HEK293 (cell line): Measurements from ENCODE around the gene SMIM17.

Source experiments
- GFI1B ChIP-seq: fragments of 450-650 bp; formaldehyde crosslinking; IDR thresholded peaks from 2 replicates; pipeline ENCODE4 v1.5.1; 2016; ENCODE audit warnings: missing biosample characterization, missing genetic modification characterization
- GLI2 ChIP-seq: fragments of 450-650 bp; formaldehyde crosslinking; IDR thresholded peaks from 2 replicates; pipeline ENCODE4; 2017; ENCODE audit warnings: missing biosample characterization, missing genetic modification characterization, low read depth, borderline replicate concordance
- SP7 ChIP-seq: fragments of 450-650 bp; formaldehyde crosslinking; IDR thresholded peaks from 2 replicates; pipeline ENCODE4 v1.5.1; 2016; ENCODE audit warnings: missing biosample characterization, missing genetic modification characterization
- ZFP37 ChIP-seq: fragments of 450-650 bp; formaldehyde crosslinking; IDR thresholded peaks from 2 replicates; pipeline ENCODE4 v1.5.1; 2016; ENCODE audit warnings: missing biosample characterization, missing genetic modification characterization
- ZNF10 ChIP-seq: fragments of 450-650 bp; formaldehyde crosslinking; IDR thresholded peaks from 2 replicates; pipeline ENCODE4 v1.5.1; 2017; ENCODE audit warnings: missing biosample characterization, missing genetic modification characterization
- ZNF16 ChIP-seq: fragments of 450-650 bp; formaldehyde crosslinking; IDR thresholded peaks from 2 replicates; pipeline ENCODE4 v1.5.1; 2016; ENCODE audit warnings: low read depth, missing biosample characterization, missing genetic modification characterization
- ZNF175 ChIP-seq: fragments of 450-650 bp; formaldehyde crosslinking; IDR thresholded peaks from 2 replicates; pipeline ENCODE4 v1.5.1; 2016; ENCODE audit warnings: missing biosample characterization, missing genetic modification characterization
- ZNF248 ChIP-seq: fragments of 450-650 bp; formaldehyde crosslinking; IDR thresholded peaks from 2 replicates; pipeline ENCODE4 v1.5.1; 2017; ENCODE audit warnings: missing biosample characterization, missing genetic modification characterization
- ZNF274 ChIP-seq, 2 experiments: fragments of 200-500 bp in 1 of 2; fragments of 450-650 bp in 1 of 2; sonication (Bioruptor generic) in 1 of 2; formaldehyde crosslinking in 1 of 2; IDR thresholded peaks; 2 replicates each; pipeline versions ENCODE4 v1.5.1 to v1.6.1; 2014 to 2016; ENCODE audit warnings: borderline replicate concordance in 1 of 2, inconsistent platforms in 1 of 2, low read length in 1 of 2, missing biosample characterization in 1 of 2, missing genetic modification characterization in 1 of 2
- ZNF302 ChIP-seq: fragments of 450-650 bp; formaldehyde crosslinking; IDR thresholded peaks from 2 replicates; pipeline ENCODE4 v1.5.1; 2016; ENCODE audit warnings: missing biosample characterization, missing genetic modification characterization, low read depth
- ZNF707 ChIP-seq: fragments of 450-650 bp; formaldehyde crosslinking; IDR thresholded peaks from 2 replicates; pipeline ENCODE4 v1.5.1; 2016; ENCODE audit warnings: missing biosample characterization, missing genetic modification characterization
- ZNF830 ChIP-seq: fragments of 450-650 bp; IDR thresholded peaks from 2 replicates; pipeline ENCODE4 v1.5.0; 2018; ENCODE audit warnings: missing biosample characterization, missing genetic modification characterization, low read depth, mild to moderate bottlenecking, moderate library complexity
- ZNF843 ChIP-seq: fragments of 450-650 bp; formaldehyde crosslinking; IDR thresholded peaks from 2 replicates; pipeline ENCODE4 v1.5.1; 2016; ENCODE audit warnings: missing biosample characterization, missing genetic modification characterization
- ZSCAN23 ChIP-seq: fragments of 450-650 bp; formaldehyde crosslinking; IDR thresholded peaks from 2 replicates; pipeline ENCODE4 v1.5.1; 2016; ENCODE audit warnings: missing biosample characterization, missing genetic modification characterization
- TF ChIP-seq, protein P1 (sequence below): fragments of 450-650 bp; formaldehyde crosslinking; conservative IDR thresholded peaks from 2 replicates; pipeline ENCODE4 v1.5.1; 2016; ENCODE audit warnings: low read depth, missing biosample characterization, missing genetic modification characterization
- TF ChIP-seq, protein P2 (sequence below): fragments of 450-650 bp; formaldehyde crosslinking; IDR thresholded peaks from 2 replicates; pipeline ENCODE4 v1.5.1; 2016; ENCODE audit warnings: missing biosample characterization, missing genetic modification characterization
- TF ChIP-seq, protein P3 (sequence below): fragments of 450-650 bp; formaldehyde crosslinking; IDR thresholded peaks from 2 replicates; pipeline ENCODE4 v1.5.1; 2017; ENCODE audit warnings: missing biosample characterization, missing genetic modification characterization
- TF ChIP-seq, protein P4 (sequence below): fragments of 450-650 bp; formaldehyde crosslinking; IDR thresholded peaks from 2 replicates; pipeline ENCODE4 v1.5.1; 2017; ENCODE audit warnings: missing biosample characterization, missing genetic modification characterization
- TF ChIP-seq, protein P5 (sequence below): fragments of 450-650 bp; formaldehyde crosslinking; IDR thresholded peaks from 2 replicates; pipeline ENCODE4 v1.5.1; 2016; ENCODE audit warnings: missing biosample characterization, missing genetic modification characterization
- TF ChIP-seq, protein P6 (sequence below): fragments of 450-650 bp; formaldehyde crosslinking; IDR thresholded peaks from 2 replicates; pipeline ENCODE4 v1.5.1; 2016; ENCODE audit warnings: missing biosample characterization, missing genetic modification characterization
- TF ChIP-seq, protein P7 (sequence below): fragments of 450-650 bp; IDR thresholded peaks from 2 replicates; pipeline ENCODE4 v1.5.1; 2018; ENCODE audit warnings: missing biosample characterization, missing genetic modification characterization
- TF ChIP-seq, protein P8 (sequence below): fragments of 450-650 bp; formaldehyde crosslinking; IDR thresholded peaks from 2 replicates; pipeline ENCODE4 v1.5.1; 2016; ENCODE audit warnings: missing biosample characterization, missing genetic modification characterization
- TF ChIP-seq, protein P9 (sequence below): fragments of 450-650 bp; formaldehyde crosslinking; IDR thresholded peaks from 2 replicates; pipeline ENCODE4 v1.5.1; 2016; ENCODE audit warnings: missing biosample characterization, missing genetic modification characterization

SMIM17 gene

DNA sequence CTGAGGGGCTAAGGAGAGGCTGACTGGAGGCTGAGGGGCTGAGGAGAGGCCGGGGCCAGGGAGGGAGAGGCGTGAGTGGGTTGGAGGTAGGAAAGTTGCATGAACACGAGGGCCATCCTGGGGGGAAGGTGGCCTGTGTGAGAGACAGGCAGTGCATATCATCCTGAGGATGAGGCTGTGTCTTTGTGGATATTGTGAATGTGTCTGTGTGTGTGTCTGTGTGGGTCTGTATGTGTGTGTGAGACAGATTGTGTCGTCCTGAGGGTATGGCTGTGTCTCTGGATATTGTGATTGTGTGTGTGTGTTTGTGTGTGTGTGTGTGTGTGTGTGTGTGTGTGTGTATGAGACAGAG is 47.4 kb upstream of the SMIM17 start (continued):
- TF ChIP-seq, protein P1, sequence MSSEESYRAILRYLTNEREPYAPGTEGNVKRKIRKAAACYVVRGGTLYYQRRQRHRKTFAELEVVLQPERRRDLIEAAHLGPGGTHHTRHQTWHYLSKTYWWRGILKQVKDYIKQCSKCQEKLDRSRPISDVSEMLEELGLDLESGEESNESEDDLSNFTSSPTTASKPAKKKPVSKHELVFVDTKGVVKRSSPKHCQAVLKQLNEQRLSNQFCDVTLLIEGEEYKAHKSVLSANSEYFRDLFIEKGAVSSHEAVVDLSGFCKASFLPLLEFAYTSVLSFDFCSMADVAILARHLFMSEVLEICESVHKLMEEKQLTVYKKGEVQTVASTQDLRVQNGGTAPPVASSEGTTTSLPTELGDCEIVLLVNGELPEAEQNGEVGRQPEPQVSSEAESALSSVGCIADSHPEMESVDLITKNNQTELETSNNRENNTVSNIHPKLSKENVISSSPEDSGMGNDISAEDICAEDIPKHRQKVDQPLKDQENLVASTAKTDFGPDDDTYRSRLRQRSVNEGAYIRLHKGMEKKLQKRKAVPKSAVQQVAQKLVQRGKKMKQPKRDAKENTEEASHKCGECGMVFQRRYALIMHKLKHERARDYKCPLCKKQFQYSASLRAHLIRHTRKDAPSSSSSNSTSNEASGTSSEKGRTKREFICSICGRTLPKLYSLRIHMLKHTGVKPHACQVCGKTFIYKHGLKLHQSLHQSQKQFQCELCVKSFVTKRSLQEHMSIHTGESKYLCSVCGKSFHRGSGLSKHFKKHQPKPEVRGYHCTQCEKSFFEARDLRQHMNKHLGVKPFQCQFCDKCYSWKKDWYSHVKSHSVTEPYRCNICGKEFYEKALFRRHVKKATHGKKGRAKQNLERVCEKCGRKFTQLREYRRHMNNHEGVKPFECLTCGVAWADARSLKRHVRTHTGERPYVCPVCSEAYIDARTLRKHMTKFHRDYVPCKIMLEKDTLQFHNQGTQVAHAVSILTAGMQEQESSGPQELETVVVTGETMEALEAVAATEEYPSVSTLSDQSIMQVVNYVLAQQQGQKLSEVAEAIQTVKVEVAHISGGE: peak; percentile 39; the same call in 1 of the 2 replicates
- TF ChIP-seq ZFP37 (tag by site-specific recombination) (0 out of 2 replicates have a peak, but pooled peaks have one; percentile 30), ZNF248 (tag by site-specific recombination) (peak; percentile 6; the same call in 1 of the 2 replicates), ZNF16 (tag by site-specific recombination) (no peak), ZNF10 (no peak), ZNF274 (IDR thresholded peaks at IDR 0.05; ENCODE audit: low read length) (no peak), ZNF274 (tag by site-specific recombination; IDR thresholded peaks at IDR 0.05; ENCODE audit: borderline replicate concordance) (peak; percentile 23; the same call in 1 of the 2 replicates), ZNF175 (tag by site-specific recombination) (no peak), GLI2 (tag by site-specific recombination) (no peak), GFI1B (tag by site-specific recombination) (no peak), SP7 (0 out of 2 replicates have a peak, but pooled peaks have one; percentile 8), ZNF843 (tag by site-specific recombination) (no peak), ZNF830 (tag by site-specific recombination) (no peak), ZNF707 (tag by site-specific recombination) (no peak), ZNF302 (tag by site-specific recombination) (no peak), ZSCAN23 (no peak)
- TF ChIP-seq, protein P2, sequence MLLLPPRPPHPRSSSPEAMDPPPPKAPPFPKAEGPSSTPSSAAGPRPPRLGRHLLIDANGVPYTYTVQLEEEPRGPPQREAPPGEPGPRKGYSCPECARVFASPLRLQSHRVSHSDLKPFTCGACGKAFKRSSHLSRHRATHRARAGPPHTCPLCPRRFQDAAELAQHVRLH (tag by site-specific recombination): no peak
- TF ChIP-seq, protein P3, sequence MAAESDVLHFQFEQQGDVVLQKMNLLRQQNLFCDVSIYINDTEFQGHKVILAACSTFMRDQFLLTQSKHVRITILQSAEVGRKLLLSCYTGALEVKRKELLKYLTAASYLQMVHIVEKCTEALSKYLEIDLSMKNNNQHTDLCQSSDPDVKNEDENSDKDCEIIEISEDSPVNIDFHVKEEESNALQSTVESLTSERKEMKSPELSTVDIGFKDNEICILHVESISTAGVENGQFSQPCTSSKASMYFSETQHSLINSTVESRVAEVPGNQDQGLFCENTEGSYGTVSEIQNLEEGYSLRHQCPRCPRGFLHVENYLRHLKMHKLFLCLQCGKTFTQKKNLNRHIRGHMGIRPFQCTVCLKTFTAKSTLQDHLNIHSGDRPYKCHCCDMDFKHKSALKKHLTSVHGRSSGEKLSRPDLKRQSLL (tag by site-specific recombination): no peak
- TF ChIP-seq, protein P4, sequence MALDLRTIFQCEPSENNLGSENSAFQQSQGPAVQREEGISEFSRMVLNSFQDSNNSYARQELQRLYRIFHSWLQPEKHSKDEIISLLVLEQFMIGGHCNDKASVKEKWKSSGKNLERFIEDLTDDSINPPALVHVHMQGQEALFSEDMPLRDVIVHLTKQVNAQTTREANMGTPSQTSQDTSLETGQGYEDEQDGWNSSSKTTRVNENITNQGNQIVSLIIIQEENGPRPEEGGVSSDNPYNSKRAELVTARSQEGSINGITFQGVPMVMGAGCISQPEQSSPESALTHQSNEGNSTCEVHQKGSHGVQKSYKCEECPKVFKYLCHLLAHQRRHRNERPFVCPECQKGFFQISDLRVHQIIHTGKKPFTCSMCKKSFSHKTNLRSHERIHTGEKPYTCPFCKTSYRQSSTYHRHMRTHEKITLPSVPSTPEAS (tag by site-specific recombination): peak; percentile 98
- TF ChIP-seq, protein P5, sequence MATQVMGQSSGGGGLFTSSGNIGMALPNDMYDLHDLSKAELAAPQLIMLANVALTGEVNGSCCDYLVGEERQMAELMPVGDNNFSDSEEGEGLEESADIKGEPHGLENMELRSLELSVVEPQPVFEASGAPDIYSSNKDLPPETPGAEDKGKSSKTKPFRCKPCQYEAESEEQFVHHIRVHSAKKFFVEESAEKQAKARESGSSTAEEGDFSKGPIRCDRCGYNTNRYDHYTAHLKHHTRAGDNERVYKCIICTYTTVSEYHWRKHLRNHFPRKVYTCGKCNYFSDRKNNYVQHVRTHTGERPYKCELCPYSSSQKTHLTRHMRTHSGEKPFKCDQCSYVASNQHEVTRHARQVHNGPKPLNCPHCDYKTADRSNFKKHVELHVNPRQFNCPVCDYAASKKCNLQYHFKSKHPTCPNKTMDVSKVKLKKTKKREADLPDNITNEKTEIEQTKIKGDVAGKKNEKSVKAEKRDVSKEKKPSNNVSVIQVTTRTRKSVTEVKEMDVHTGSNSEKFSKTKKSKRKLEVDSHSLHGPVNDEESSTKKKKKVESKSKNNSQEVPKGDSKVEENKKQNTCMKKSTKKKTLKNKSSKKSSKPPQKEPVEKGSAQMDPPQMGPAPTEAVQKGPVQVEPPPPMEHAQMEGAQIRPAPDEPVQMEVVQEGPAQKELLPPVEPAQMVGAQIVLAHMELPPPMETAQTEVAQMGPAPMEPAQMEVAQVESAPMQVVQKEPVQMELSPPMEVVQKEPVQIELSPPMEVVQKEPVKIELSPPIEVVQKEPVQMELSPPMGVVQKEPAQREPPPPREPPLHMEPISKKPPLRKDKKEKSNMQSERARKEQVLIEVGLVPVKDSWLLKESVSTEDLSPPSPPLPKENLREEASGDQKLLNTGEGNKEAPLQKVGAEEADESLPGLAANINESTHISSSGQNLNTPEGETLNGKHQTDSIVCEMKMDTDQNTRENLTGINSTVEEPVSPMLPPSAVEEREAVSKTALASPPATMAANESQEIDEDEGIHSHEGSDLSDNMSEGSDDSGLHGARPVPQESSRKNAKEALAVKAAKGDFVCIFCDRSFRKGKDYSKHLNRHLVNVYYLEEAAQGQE (tag by site-specific recombination): 0 out of 2 replicates have a peak, but pooled peaks have one; percentile 12
- TF ChIP-seq, protein P6, sequence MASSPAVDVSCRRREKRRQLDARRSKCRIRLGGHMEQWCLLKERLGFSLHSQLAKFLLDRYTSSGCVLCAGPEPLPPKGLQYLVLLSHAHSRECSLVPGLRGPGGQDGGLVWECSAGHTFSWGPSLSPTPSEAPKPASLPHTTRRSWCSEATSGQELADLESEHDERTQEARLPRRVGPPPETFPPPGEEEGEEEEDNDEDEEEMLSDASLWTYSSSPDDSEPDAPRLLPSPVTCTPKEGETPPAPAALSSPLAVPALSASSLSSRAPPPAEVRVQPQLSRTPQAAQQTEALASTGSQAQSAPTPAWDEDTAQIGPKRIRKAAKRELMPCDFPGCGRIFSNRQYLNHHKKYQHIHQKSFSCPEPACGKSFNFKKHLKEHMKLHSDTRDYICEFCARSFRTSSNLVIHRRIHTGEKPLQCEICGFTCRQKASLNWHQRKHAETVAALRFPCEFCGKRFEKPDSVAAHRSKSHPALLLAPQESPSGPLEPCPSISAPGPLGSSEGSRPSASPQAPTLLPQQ (tag by site-specific recombination): 0 out of 2 replicates have a peak, but pooled peaks have one; percentile 33
- TF ChIP-seq, protein P7, sequence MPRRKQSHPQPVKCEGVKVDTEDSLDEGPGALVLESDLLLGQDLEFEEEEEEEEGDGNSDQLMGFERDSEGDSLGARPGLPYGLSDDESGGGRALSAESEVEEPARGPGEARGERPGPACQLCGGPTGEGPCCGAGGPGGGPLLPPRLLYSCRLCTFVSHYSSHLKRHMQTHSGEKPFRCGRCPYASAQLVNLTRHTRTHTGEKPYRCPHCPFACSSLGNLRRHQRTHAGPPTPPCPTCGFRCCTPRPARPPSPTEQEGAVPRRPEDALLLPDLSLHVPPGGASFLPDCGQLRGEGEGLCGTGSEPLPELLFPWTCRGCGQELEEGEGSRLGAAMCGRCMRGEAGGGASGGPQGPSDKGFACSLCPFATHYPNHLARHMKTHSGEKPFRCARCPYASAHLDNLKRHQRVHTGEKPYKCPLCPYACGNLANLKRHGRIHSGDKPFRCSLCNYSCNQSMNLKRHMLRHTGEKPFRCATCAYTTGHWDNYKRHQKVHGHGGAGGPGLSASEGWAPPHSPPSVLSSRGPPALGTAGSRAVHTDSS (tag by site-specific recombination): no peak
- TF ChIP-seq, protein P8, sequence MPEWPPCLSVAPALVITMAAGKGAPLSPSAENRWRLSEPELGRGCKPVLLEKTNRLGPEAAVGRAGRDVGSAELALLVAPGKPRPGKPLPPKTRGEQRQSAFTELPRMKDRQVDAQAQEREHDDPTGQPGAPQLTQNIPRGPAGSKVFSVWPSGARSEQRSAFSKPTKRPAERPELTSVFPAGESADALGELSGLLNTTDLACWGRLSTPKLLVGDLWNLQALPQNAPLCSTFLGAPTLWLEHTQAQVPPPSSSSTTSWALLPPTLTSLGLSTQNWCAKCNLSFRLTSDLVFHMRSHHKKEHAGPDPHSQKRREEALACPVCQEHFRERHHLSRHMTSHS (tag by site-specific recombination): no peak
- TF ChIP-seq, protein P9, sequence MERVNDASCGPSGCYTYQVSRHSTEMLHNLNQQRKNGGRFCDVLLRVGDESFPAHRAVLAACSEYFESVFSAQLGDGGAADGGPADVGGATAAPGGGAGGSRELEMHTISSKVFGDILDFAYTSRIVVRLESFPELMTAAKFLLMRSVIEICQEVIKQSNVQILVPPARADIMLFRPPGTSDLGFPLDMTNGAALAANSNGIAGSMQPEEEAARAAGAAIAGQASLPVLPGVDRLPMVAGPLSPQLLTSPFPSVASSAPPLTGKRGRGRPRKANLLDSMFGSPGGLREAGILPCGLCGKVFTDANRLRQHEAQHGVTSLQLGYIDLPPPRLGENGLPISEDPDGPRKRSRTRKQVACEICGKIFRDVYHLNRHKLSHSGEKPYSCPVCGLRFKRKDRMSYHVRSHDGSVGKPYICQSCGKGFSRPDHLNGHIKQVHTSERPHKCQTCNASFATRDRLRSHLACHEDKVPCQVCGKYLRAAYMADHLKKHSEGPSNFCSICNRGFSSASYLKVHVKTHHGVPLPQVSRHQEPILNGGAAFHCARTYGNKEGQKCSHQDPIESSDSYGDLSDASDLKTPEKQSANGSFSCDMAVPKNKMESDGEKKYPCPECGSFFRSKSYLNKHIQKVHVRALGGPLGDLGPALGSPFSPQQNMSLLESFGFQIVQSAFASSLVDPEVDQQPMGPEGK (tag by site-specific recombination): no peak; the same call in 1 of the 2 replicates
